Calu3 (cell line): ENCODE measurements around the gene MTUS2. TPM values are rescaled to one million over a fixed set of nuclear protein-coding genes. Genes with fewer than 3 reads are reported as not detected.

Experiments
- BruUV-seq: library from RNA; stranded (reverse); fragments of 400-500 nt; replicated peaks from 2 replicates; lab custom pipeline; 2021; lab: Mats Ljungman, UMichigan
- CTCF ChIA-PET: fragments of 300-600 bp; sonication (Branson Sonifier 250); formaldehyde crosslinking; loops from one replicate; lab custom pipeline; 2022; ENCODE audit warnings: antibody characterized with exemption; lab: Charles Lee
- DNase-seq: peaks from one replicate; pipeline ENCODE4 v3.0.0; 2022
- H3K27ac Mint-ChIP-seq: one replicate; pipeline ENCODE4 v1.8.0; 2022; ENCODE audit warnings: mixed read lengths; ENCODE audit not compliant: unreplicated experiment
- H3K27me3 Mint-ChIP-seq: one replicate; pipeline ENCODE4 v1.8.0; 2022; ENCODE audit warnings: mixed read lengths; ENCODE audit not compliant: unreplicated experiment
- H3K36me3 Mint-ChIP-seq: one replicate; pipeline ENCODE4 v1.8.0; 2022; ENCODE audit warnings: mild to moderate bottlenecking, moderate library complexity, mixed read lengths; ENCODE audit not compliant: insufficient read depth, unreplicated experiment
- H3K4me1 Mint-ChIP-seq: one replicate; pipeline ENCODE4 v1.8.0; 2022; ENCODE audit warnings: mild to moderate bottlenecking, low read depth, mixed read lengths; ENCODE audit not compliant: unreplicated experiment
- H3K4me3 Mint-ChIP-seq: one replicate; pipeline ENCODE4 v1.8.0; 2022; ENCODE audit warnings: mild to moderate bottlenecking, low read depth, moderate library complexity, mixed read lengths; ENCODE audit not compliant: unreplicated experiment
- H3K9me3 Mint-ChIP-seq: one replicate; pipeline ENCODE4 v1.8.0; 2022; ENCODE audit warnings: low read depth, mixed read lengths; ENCODE audit not compliant: unreplicated experiment
- CTCF ChIP-seq: fragments of 200-600 bp; IDR thresholded peaks from one replicate; pipeline ENCODE4 v1.8.0; 2022; ENCODE audit warnings: antibody characterized with exemption; ENCODE audit not compliant: unreplicated experiment
- intact Hi-C: fragments of 100-400 bp; cut with micrococcal nuclease; formaldehyde crosslinking; loops from one replicate; pipeline ENCODE4 v1.10.0; 2022; ENCODE audit not compliant: unreplicated experiment
- total RNA-seq: library from RNA; stranded (reverse); gene quantifications from 2 replicates; pipeline ENCODE4 v1.2.3, GENCODE V29; 2022

Gene MTUS2
- total RNA-seq, 1 experiment from 2014 or later, result not detected

- CTCF ChIA-PET, result interaction anchor here (0.7 to 1.1 kb wide), 7 partner anchors 10 to 788 kb away, joined by 3 to 7 read pairs (median 4); no protein-coding TSS in a partner anchor
Observed at GRCh38 chr13:28796938-28797257, 23.2 kb upstream of the MTUS2 start.

GRCh38 chr13:28805193-28805819, 14.8 kb upstream of the MTUS2 start:
- DNase-seq, result peak; percentile 13
- intact Hi-C loops, result no loop called here
- Mint-ChIP-seq H3K27me3 (no peaks in the 10 kb centered on the region), H3K27ac (no peak overlapping the region), H3K4me1 (no peaks in the 10 kb centered on the region), H3K36me3 (no peaks in the 10 kb centered on the region), H3K9me3 (peaks cover 8% of the 10 kb centered on the region), H3K4me3 (no peak overlapping the region)
- CTCF ChIA-PET, result no interaction called here
- no peak for TF ChIP-seq CTCF
- no TSS peak for BruUV-seq

More at GRCh38 chr13:28796938-28797257, 23.2 kb upstream of the MTUS2 start:
- H3K36me3 Mint-ChIP-seq, result no peaks in the 10 kb centered on the region
- BruUV-seq, result no TSS peak
- no peak overlapping the region for H3K27ac Mint-ChIP-seq
- no peaks in the 10 kb centered on the region for H3K9me3 Mint-ChIP-seq
- H3K27me3 Mint-ChIP-seq, result peaks cover 24% of the 10 kb centered on the region
- no peak for DNase-seq
- TF ChIP-seq CTCF, result no peak
- no peak overlapping the region for H3K4me3 Mint-ChIP-seq
- no peaks in the 10 kb centered on the region for H3K4me1 Mint-ChIP-seq
- intact Hi-C loops, result loop anchor here (1.0 to 10.0 kb wide), 4 partner anchors 105 to 742 kb away; no protein-coding TSS in a partner anchor

- no peak for DNase-seq
- TF ChIP-seq CTCF, result no peak
- Mint-ChIP-seq H3K27ac (no peak overlapping the region), H3K27me3 (peaks cover 44% of the 10 kb centered on the region), H3K4me3 (no peak overlapping the region), H3K4me1 (no peaks in the 10 kb centered on the region), H3K36me3 (peaks cover 7% of the 10 kb centered on the region), H3K9me3 (peaks cover 4% of the 10 kb centered on the region)
- intact Hi-C loops, result no loop called here
- BruUV-seq, result no TSS peak
- CTCF ChIA-PET, result no interaction called here
Observed at GRCh38 chr13:28817204-28817603, 2.9 kb upstream of the MTUS2 start.

DNA sequence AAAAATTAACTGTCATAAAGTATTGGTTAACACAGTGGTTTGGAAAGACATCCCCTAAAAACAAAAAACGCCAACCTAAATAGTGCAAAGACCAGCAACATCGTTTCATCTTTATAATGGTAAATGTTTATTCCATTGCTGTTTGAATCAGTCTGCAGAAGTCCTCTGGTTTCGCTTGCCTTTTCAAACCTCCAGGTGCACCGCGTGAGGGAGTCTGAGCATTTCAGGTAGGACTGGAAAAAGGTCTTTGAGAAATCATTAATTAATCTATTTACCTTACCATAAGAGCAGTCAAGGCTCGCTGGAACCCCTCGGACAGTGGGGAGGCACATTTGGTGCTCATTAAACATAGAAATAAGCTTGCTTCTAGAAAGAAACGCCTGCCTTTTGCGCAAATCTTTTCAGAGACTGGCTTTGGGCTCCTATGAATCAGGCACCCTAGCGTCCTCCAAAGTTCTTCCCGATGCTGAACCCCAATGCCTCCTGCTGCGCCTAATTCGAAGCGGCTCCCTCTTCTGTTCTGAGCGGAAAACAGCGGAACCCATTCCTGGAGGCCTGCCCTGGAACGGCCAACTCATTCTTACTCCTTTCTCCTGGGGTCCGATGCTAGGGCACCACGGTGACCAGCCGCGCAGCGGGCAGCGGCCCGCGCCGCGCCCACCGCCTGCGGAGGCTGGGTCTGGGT, 951 bp upstream of the MTUS2 start:
- intact Hi-C loops, result loop anchor here (2.0 kb wide), 1 partner anchor 550 kb away; no protein-coding TSS in a partner anchor
- Mint-ChIP-seq H3K27ac (no peak overlapping the region), H3K36me3 (peaks cover 7% of the 10 kb centered on the region), H3K9me3 (peaks cover 8% of the 10 kb centered on the region), H3K4me1 (no peaks in the 10 kb centered on the region), H3K27me3 (peaks cover 64% of the 10 kb centered on the region), H3K4me3 (peak overlapping the region; percentile 54)
- CTCF ChIA-PET, result no interaction called here
- no TSS peak for BruUV-seq
- peak; percentile 6 for DNase-seq
- TF ChIP-seq CTCF, result no peak
